Stomach (tissue), 9 donors: Measurements from ENCODE around the gene ALOX5AP. TPM values are rescaled to one million over a fixed set of nuclear protein-coding genes. Genes with fewer than 3 reads are reported as not detected.

Source experiments
- DNase-seq, 2 donors: peaks; one replicate each; pipeline versions ENCODE4 v3.0.0 to v3.0.0-alpha.2; 2013 to 2019
- H3K27ac ChIP-seq, 5 donors: fragments of 200-600 bp in 4 of 5; sonication (generic) in 4 of 5; one replicate each; pipeline ENCODE4 v1.5.1; 2013 to 2019; ENCODE audit warnings: mild to moderate bottlenecking in 1 of 5, moderate library complexity in 1 of 5
- H3K27me3 ChIP-seq, 3 donors: fragments of 200-600 bp; sonication (generic); one replicate each; pipeline ENCODE4 v1.5.1; 2017 to 2019; ENCODE audit warnings: mixed run types in 1 of 3
- H3K36me3 ChIP-seq, 4 donors: fragments of 200-600 bp; sonication (generic); 1 replicate in 3 of 4; 2 replicates in 1 of 4; pipeline ENCODE4 v1.5.1; 2016 to 2019
- H3K4me1 ChIP-seq, 4 donors: fragments of 200-600 bp; sonication (generic); one replicate each; pipeline ENCODE4 v1.5.1; 2016 to 2019
- H3K4me3 ChIP-seq, 4 donors: fragments of 200-600 bp; sonication (generic) in 3 of 4; one replicate each; pipeline ENCODE4 v1.5.1; 2016 to 2019; ENCODE audit warnings: mild to moderate bottlenecking in 1 of 4
- H3K9me3 ChIP-seq, 4 donors: fragments of 200-600 bp; sonication (generic); one replicate each; pipeline ENCODE4 v1.5.1; 2016 to 2019
- CTCF ChIP-seq, 7 experiments: fragments of 450-650 bp in 4 of 7; fragments of 200-600 bp in 3 of 7; sonication (generic) in 3 of 7; IDR thresholded peaks; one replicate each; pipeline ENCODE4 v1.5.1; 2016 to 2019; ENCODE audit warnings: antibody characterized with exemption in 7 of 7, control low read depth in 2 of 7, mild to moderate bottlenecking in 1 of 7
- EP300 ChIP-seq: sonication (generic); formaldehyde crosslinking; IDR thresholded peaks from one replicate; pipeline ENCODE4 v1.6.1; 2017; ENCODE audit warnings: antibody characterized with exemption
- POLR2A ChIP-seq, 4 donors: fragments of 450-650 bp; IDR thresholded peaks; one replicate each; pipeline ENCODE4 v1.6.1; 2016; ENCODE audit warnings: antibody characterized with exemption in 4 of 4, control low read depth in 2 of 4, mild to moderate bottlenecking in 1 of 4, moderate library complexity in 1 of 4
- POLR2AphosphoS5 ChIP-seq, 3 donors: sonication (generic); formaldehyde crosslinking; IDR thresholded peaks; one replicate each; pipeline ENCODE4 v1.6.1; 2016; ENCODE audit warnings: antibody characterized with exemption in 3 of 3
- WGBS, 5 donors: extraction: QIAGEN DNeasy Blood & Tissue Kit in 3 of 5; methylation state at CpG; one replicate each; pipeline versions ENCODE4 v1.1.5 to v1.1.7; 2013 to 2018; 5-methylcytosine and 5-hydroxymethylcytosine counted together
- intact Hi-C: fragments of 100-400 bp; cut with DNase I; formaldehyde crosslinking; loops from one replicate; pipeline ENCODE4 v1.15.1; 2023; ENCODE audit warnings: low total_unique reads
- polyA plus RNA-seq, 3 donors: library from polyadenylated mRNA; stranded (reverse); fragments of 200-250 nt; gene quantifications; one replicate each; pipeline ENCODE4 v1.2.3, GENCODE V29; 2013
- total RNA-seq, 5 donors: library from RNA; depleted of rRNA; stranded (reverse); fragments of >200 nt; gene quantifications; one replicate each; pipeline versions ENCODE4 v1.1.0 to v1.2.3, GENCODE V29; 2014 to 2016
- donor health status: healthy with polysubstance abuse.
- donor health status: Bipolar disorder and iron deficiency.
- donor health status: healthy.

ALOX5AP gene
- total and polyA plus RNA-seq, 8 donors, result 1.3 to 36.4 (median 7.7) TPM

GRCh38 chr13:30738526-30739236 lies 3.3 kb downstream of the ALOX5AP start:
- DNase-seq, result no peak
- 68 to 77% (median 74%) methylated on average over 9 of the region's 9 CpGs for WGBS, 5 donors
- Histone ChIP-seq H3K27me3 (no peaks in the 10 kb centered on the region), H3K9me3 (no peaks in the 10 kb centered on the region), H3K36me3 (no peaks in the 10 kb centered on the region), H3K27ac (peak overlapping the region in 3 of 5 donors; percentile 42 to 80 (median 66)), H3K4me1 (peaks cover 4 to 46% (median 8%) of the 10 kb centered on the region in 4 donors), H3K4me3 (peak overlapping the region in 1 of 4 donors; percentile 13)
- TF ChIP-seq EP300, result no peak
- no peak for TF ChIP-seq POLR2AphosphoS5 (IDR thresholded peaks at IDR 0.05)
- no peak for TF ChIP-seq CTCF (IDR thresholded peaks at IDR 0.05)
- intact Hi-C loops, result no loop called here

GRCh38 chr13:30739237-30739528 lies 3.8 kb downstream of the ALOX5AP start:
- H3K36me3 ChIP-seq, result no peaks in the 10 kb centered on the region
- peaks cover 9 to 51% (median 13%) of the 10 kb centered on the region in 4 donors for H3K4me1 ChIP-seq
- no peak for DNase-seq
- peak overlapping the region in 1 of 4 donors; percentile 13 for H3K4me3 ChIP-seq
- intact Hi-C loops, result no loop called here
- H3K27me3 ChIP-seq, result no peaks in the 10 kb centered on the region
- TF ChIP-seq CTCF (IDR thresholded peaks at IDR 0.05), result no peak
- TF ChIP-seq EP300, result no peak
- TF ChIP-seq POLR2AphosphoS5 (IDR thresholded peaks at IDR 0.05), result no peak
- TF ChIP-seq POLR2A (IDR thresholded peaks at IDR 0.05), result no peak
- WGBS, 5 donors, result 88 to 92% (median 91%) methylated on average over 2 of the region's 2 CpGs
- H3K27ac ChIP-seq, result peak overlapping the region in 3 of 5 donors; percentile 42 to 80 (median 66)
- H3K9me3 ChIP-seq, result no peaks in the 10 kb centered on the region

- TF ChIP-seq CTCF (IDR thresholded peaks at IDR 0.05) (no peak), POLR2AphosphoS5 (IDR thresholded peaks at IDR 0.05) (peak in 1 of 3 donors; percentile 44)
- 19 to 33% (median 28%) methylated on average over 14 of the region's 14 CpGs for WGBS, 5 donors
- intact Hi-C loops, result no loop called here
- peak overlapping the region in 1 of 4 donors; percentile 0 for H3K4me3 ChIP-seq
- DNase-seq, result peak; percentile 27 to 37
- H3K4me1 ChIP-seq, result peaks cover 11 to 59% (median 18%) of the 10 kb centered on the region in 4 donors
- H3K36me3 ChIP-seq, result no peaks in the 10 kb centered on the region
- no peaks in the 10 kb centered on the region for H3K27me3 ChIP-seq
- peak overlapping the region; percentile 26 to 80 (median 61) for H3K27ac ChIP-seq
- H3K9me3 ChIP-seq, result no peaks in the 10 kb centered on the region
These were observed 4.7 kb downstream of the ALOX5AP start for GRCh38 chr13:30739761-30740642.

- no peak for DNase-seq
- H3K36me3 ChIP-seq, result no peaks in the 10 kb centered on the region
- H3K4me1 ChIP-seq, result peaks cover 22 to 84% (median 29%) of the 10 kb centered on the region in 4 donors
- TF ChIP-seq POLR2A (IDR thresholded peaks at IDR 0.05) (no peak), POLR2AphosphoS5 (IDR thresholded peaks at IDR 0.05) (no peak), EP300 (no peak), CTCF (IDR thresholded peaks at IDR 0.05) (no peak)
- no peaks in the 10 kb centered on the region for H3K27me3 ChIP-seq
- WGBS, 5 donors, result 89 to 92% (median 90%) methylated on average over 6 of the region's 6 CpGs
- H3K27ac ChIP-seq, result peak overlapping the region; percentile 14 to 80 (median 78)
- intact Hi-C loops, result no loop called here
- no peak overlapping the region for H3K4me3 ChIP-seq
- H3K9me3 ChIP-seq, result no peaks in the 10 kb centered on the region
These were observed 7.6 kb downstream of the ALOX5AP start for GRCh38 chr13:30742901-30743300.
